Measurements from ENCODE around the gene INSRR.

Gene INSRR

GRCh38 chr1:156807627-156808026, 51.3 kb downstream of the INSRR start:
- no peak for DNase-seq (ENCODE audit: low spot score)
- no peak for TF ChIP-seq CTCF (IDR thresholded peaks at IDR 0.05; ENCODE audit: extremely low read depth, insufficient read depth, missing control alignments)
- in situ Hi-C loops (cut with MboI; ENCODE audit: low pct_unique_long_range_greater_than_20kb, low sequenced_read_pairs, unreplicated experiment) = no loop called here

GRCh38 chr1:156806512-156807440, 52.1 kb downstream of the INSRR start:
- in situ Hi-C loops (cut with MboI; ENCODE audit: low pct_unique_long_range_greater_than_20kb, low sequenced_read_pairs, unreplicated experiment) = no loop called here
- TF ChIP-seq CTCF (IDR thresholded peaks at IDR 0.05; ENCODE audit: extremely low read depth, insufficient read depth, missing control alignments) = no peak
- no peak for DNase-seq (ENCODE audit: low spot score)

- in situ Hi-C loops (cut with MboI; ENCODE audit: low pct_unique_long_range_greater_than_20kb, low sequenced_read_pairs, unreplicated experiment) = no loop called here
- no peak for DNase-seq (ENCODE audit: low spot score)
- no peak for TF ChIP-seq CTCF (IDR thresholded peaks at IDR 0.05; ENCODE audit: extremely low read depth, insufficient read depth, missing control alignments)
These were observed 53.0 kb downstream of the INSRR start for GRCh38 chr1:156805766-156806511.

- DNase-seq (ENCODE audit: low spot score) = no peak
- in situ Hi-C loops (cut with MboI; ENCODE audit: low pct_unique_long_range_greater_than_20kb, low sequenced_read_pairs, unreplicated experiment) = no loop called here
These were observed 54.2 kb downstream of the INSRR start for GRCh38 chr1:156804572-156805243.

GRCh38 chr1:156804026-156804425, 54.9 kb downstream of the INSRR start:
- no peak for TF ChIP-seq CTCF (IDR thresholded peaks at IDR 0.05; ENCODE audit: extremely low read depth, insufficient read depth, missing control alignments)
- in situ Hi-C loops (cut with MboI; ENCODE audit: low pct_unique_long_range_greater_than_20kb, low sequenced_read_pairs, unreplicated experiment) = no loop called here

More at GRCh38 chr1:156804572-156805243, 54.2 kb downstream of the INSRR start:
- no peak for TF ChIP-seq CTCF (IDR thresholded peaks at IDR 0.05; ENCODE audit: extremely low read depth, insufficient read depth, missing control alignments)

More at GRCh38 chr1:156804026-156804425, 54.9 kb downstream of the INSRR start:
- DNase-seq (ENCODE audit: low spot score) = no peak

Measured in GM13977 (cell line).